HG03521 (cell line): ENCODE data around the gene SUGP1.
"Not testable (repeated sequence)": the region's sequence is repeated elsewhere in the genome, so short reads cannot be mapped to it uniquely, and the experiment has no call there.

ENCODE experiments used
- ATAC-seq: cut with Tn5 transposase; IDR thresholded peaks from one replicate; pipeline ENCODE4 v1.9.1; 2021; ENCODE audit warnings: mild to moderate bottlenecking, moderate library complexity; ENCODE audit not compliant: unreplicated experiment

Gene SUGP1

GRCh38 chr19:19320361-19321140 lies at the start of gene SUGP1, which contains the start of gene MAU2:
Gene SUGP1, minus strand, starts transcription at chr19:19320509. Its CDS starts 13 bp downstream, at chr19:19320496.
Gene MAU2, plus strand, starts transcription at chr19:19320829. Its CDS starts 31 bp downstream, at chr19:19320860.
- ATAC-seq = peak; percentile 87

- ATAC-seq = no peak
Observed at GRCh38 chr19:19368087-19368486, 47.8 kb upstream of the SUGP1 start.

- no peak for ATAC-seq
Observed at GRCh38 chr19:19366434-19367396, 46.4 kb upstream of the SUGP1 start.

- ATAC-seq = no peak
Observed at GRCh38 chr19:19362075-19362474, 41.8 kb upstream of the SUGP1 start.

- no peak for ATAC-seq
Observed at GRCh38 chr19:19361075-19361594, 40.8 kb upstream of the SUGP1 start.

- ATAC-seq = no peak
Observed at GRCh38 chr19:19356901-19357566, 36.7 kb upstream of the SUGP1 start.

- ATAC-seq = no peak
Observed at GRCh38 chr19:19356500-19356899, 36.2 kb upstream of the SUGP1 start.

- ATAC-seq = no peak
Observed at GRCh38 chr19:19355606-19356139, 35.4 kb upstream of the SUGP1 start.

GRCh38 chr19:19354932-19355331 lies 34.6 kb upstream of the SUGP1 start:
- ATAC-seq = no peak

GRCh38 chr19:19354007-19354406 lies 33.7 kb upstream of the SUGP1 start:
- ATAC-seq = no peak

- no peak for ATAC-seq
Observed at GRCh38 chr19:19352823-19353222, 32.5 kb upstream of the SUGP1 start.

- not testable (repeated sequence) for ATAC-seq
Observed at GRCh38 chr19:19350756-19351155, 30.4 kb upstream of the SUGP1 start.

GRCh38 chr19:19349365-19349764 lies 29.1 kb upstream of the SUGP1 start:
- no peak for ATAC-seq

GRCh38 chr19:19348266-19348665 lies 28.0 kb upstream of the SUGP1 start:
- ATAC-seq = no peak

- no peak for ATAC-seq
Observed at GRCh38 chr19:19347401-19348110, 27.2 kb upstream of the SUGP1 start.

GRCh38 chr19:19345970-19346369 lies 25.7 kb upstream of the SUGP1 start:
- ATAC-seq = no peak

- no peak for ATAC-seq
Observed at GRCh38 chr19:19345232-19345631, 24.9 kb upstream of the SUGP1 start.

- ATAC-seq = no peak
Observed at GRCh38 chr19:19343762-19344161, 23.5 kb upstream of the SUGP1 start.

- ATAC-seq = no peak
Observed at GRCh38 chr19:19343016-19343362, 22.7 kb upstream of the SUGP1 start.
